ENCODE results near the gene CD300A. TPM values are rescaled to one million over a fixed set of nuclear protein-coding genes. Genes with fewer than 3 reads are reported as not detected.
A peak's percentile ranks its signal among the peaks of the same experiment; 100 is the strongest.

CD300A gene
- total RNA-seq, 1 experiment from 2014 or later, result 0.71 TPM

DNA sequence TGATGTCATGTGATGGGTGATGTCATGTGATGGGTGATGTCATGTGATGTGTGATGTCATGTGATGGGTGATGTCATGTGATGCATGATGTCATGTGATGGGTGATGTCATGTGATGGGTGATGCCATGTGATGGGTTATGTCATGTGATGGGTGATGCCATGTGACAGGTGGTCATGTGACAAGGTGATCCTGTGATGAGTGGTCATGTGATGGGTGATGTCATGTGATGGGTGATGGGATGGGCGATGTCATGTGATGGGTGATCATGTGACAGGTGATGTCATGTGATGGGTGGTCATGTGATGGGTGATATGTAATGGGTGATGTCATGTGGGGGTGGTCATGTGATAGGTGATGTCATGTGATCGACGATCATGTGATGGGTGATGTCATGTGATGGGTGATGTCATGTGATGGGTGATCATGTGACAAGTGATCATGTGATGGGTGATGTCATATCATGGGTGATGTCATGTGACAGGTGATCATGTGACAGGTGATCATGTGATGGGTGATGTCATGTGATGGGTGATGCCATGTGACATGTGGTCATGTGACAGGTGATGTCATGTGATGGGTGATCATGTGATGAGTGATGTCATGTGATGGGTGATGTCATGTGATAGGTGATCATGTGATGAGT, 47.7 kb downstream of the CD300A start (continued):
- TF ChIP-seq CTCF (IDR thresholded peaks at IDR 0.05 in 2 of 3, conservative IDR thresholded peaks at IDR 0.05 in 1 of 3; ENCODE audit: borderline replicate concordance in 1 of 3, insufficient read depth in 1 of 3, low read depth in 2 of 3, low read length in 2 of 3) (no peak), EGR1 (IDR thresholded peaks at IDR 0.05; ENCODE audit: low read depth) (no peak), MAX (IDR thresholded peaks at IDR 0.05) (peak; percentile 54)
- TF ChIP-seq, protein P1, sequence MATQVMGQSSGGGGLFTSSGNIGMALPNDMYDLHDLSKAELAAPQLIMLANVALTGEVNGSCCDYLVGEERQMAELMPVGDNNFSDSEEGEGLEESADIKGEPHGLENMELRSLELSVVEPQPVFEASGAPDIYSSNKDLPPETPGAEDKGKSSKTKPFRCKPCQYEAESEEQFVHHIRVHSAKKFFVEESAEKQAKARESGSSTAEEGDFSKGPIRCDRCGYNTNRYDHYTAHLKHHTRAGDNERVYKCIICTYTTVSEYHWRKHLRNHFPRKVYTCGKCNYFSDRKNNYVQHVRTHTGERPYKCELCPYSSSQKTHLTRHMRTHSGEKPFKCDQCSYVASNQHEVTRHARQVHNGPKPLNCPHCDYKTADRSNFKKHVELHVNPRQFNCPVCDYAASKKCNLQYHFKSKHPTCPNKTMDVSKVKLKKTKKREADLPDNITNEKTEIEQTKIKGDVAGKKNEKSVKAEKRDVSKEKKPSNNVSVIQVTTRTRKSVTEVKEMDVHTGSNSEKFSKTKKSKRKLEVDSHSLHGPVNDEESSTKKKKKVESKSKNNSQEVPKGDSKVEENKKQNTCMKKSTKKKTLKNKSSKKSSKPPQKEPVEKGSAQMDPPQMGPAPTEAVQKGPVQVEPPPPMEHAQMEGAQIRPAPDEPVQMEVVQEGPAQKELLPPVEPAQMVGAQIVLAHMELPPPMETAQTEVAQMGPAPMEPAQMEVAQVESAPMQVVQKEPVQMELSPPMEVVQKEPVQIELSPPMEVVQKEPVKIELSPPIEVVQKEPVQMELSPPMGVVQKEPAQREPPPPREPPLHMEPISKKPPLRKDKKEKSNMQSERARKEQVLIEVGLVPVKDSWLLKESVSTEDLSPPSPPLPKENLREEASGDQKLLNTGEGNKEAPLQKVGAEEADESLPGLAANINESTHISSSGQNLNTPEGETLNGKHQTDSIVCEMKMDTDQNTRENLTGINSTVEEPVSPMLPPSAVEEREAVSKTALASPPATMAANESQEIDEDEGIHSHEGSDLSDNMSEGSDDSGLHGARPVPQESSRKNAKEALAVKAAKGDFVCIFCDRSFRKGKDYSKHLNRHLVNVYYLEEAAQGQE (IDR thresholded peaks at IDR 0.05; ENCODE audit: low read depth), result no peak

- Histone ChIP-seq H3K36me3 (ENCODE audit: control insufficient read depth in 1 of 2, insufficient read depth in 2 of 2, low read length in 2 of 2) (no peaks in the 10 kb centered on the region), H3K27ac (ENCODE audit: low read depth, low read length) (no peak overlapping the region), H3K9me3 (ENCODE audit: control insufficient read depth in 1 of 2, insufficient read depth in 1 of 2, low read depth in 1 of 2, low read length in 2 of 2) (peaks cover 0 to 11% of the 10 kb centered on the region in 2 experiments; a peak in 1 of 4 replicates), H3K27me3 (ENCODE audit: insufficient read depth, low read length) (no peaks in the 10 kb centered on the region; the same call in 1 of the 2 replicates), H3K9ac (ENCODE audit: low read length) (no peak overlapping the region), H3K9me2 (ENCODE audit: insufficient read depth) (no peaks in the 10 kb centered on the region), H3K4me3 (replicated peaks in 1 of 2; ENCODE audit: low read depth in 1 of 2, low read length in 2 of 2) (no peak overlapping the region), H2AFZ (ENCODE audit: low read depth, low read length, poor library complexity, severe bottlenecking) (no peak overlapping the region), H3K4me2 (ENCODE audit: low read length) (no peak overlapping the region), H4K20me1 (ENCODE audit: insufficient read depth) (no peaks in the 10 kb centered on the region), H3K79me2 (ENCODE audit: insufficient read depth, low read length) (no peaks in the 10 kb centered on the region), H3K4me1 (ENCODE audit: control insufficient read depth in 1 of 2, insufficient read depth in 2 of 2, low read length in 2 of 2) (peaks cover 0 to 15% of the 10 kb centered on the region in 2 experiments; a peak in 2 of 4 replicates)
- intact Hi-C loops (cut with micrococcal nuclease), result no loop called here
- ATAC-seq (peak; percentile 57), DNase-seq (ENCODE audit: low read depth, low spot score) (no peak)
- CTCF ChIA-PET, result no interaction called here
- TF ChIP-seq SP1 (IDR thresholded peaks at IDR 0.05; ENCODE audit: low read depth) (0 out of 2 replicates have a peak, but pooled peaks have one; percentile 28), MAX (IDR thresholded peaks at IDR 0.05) (peak; percentile 6), ATF3 (IDR thresholded peaks at IDR 0.05) (no peak; the same call in 1 of the 2 replicates), ZFX (IDR thresholded peaks at IDR 0.05) (no peak)
- BruUV-seq (replicated peaks), result no TSS peak
- POLR2A ChIA-PET, result no interaction called here
- RAD21 ChIA-PET (ENCODE audit: low non-redundant PET in 1 of 2, low total read pairs in 2 of 2, uncharacterized antibody in 2 of 2, unreplicated experiment in 2 of 2), result no interaction called here
Measured at GRCh38 chr17:74514632-74515334, 48.3 kb downstream of the CD300A start.
